Measurements from ENCODE around the gene CCL28.

The CCL28 gene

GRCh38 chr5:43422143-43422542, 10.0 kb upstream of the CCL28 start:
- TF ChIP-seq TEAD4 (IDR thresholded peaks at IDR 0.05), result peak; percentile 93
- TF ChIP-seq EGR1 (IDR thresholded peaks at IDR 0.05), result no peak
- peak; percentile 97 for TF ChIP-seq NFIC (IDR thresholded peaks at IDR 0.05)
- 0 out of 2 replicates have a peak, but pooled peaks have one; percentile 4 for TF ChIP-seq RAD21 (IDR thresholded peaks at IDR 0.05; ENCODE audit: low read depth)
- peak; percentile 89 for TF ChIP-seq TCF12 (IDR thresholded peaks at IDR 0.05; ENCODE audit: low read depth)
- TF ChIP-seq YY1 (IDR thresholded peaks at IDR 0.05; ENCODE audit: low read depth), result 0 out of 2 replicates have a peak, but pooled peaks have one; percentile 17
- peak; percentile 29; the same call in 1 of the 2 replicates for TF ChIP-seq MAX (IDR thresholded peaks at IDR 0.05)
- no peak for TF ChIP-seq REST (IDR thresholded peaks at IDR 0.05; ENCODE audit: low read depth)
- peak; percentile 90 for TF ChIP-seq EP300 (IDR thresholded peaks at IDR 0.05; ENCODE audit: borderline replicate concordance)
- peak; percentile 68; the same call in 1 of the 2 replicates for TF ChIP-seq CEBPB (IDR thresholded peaks at IDR 0.05)
- peak; percentile 78; the same call in 1 of the 2 replicates for TF ChIP-seq FOXM1 (IDR thresholded peaks at IDR 0.05; ENCODE audit: borderline replicate concordance, low read depth)
- no peak for TF ChIP-seq ZBTB7A (IDR thresholded peaks at IDR 0.05; ENCODE audit: low read depth)

GRCh38 chr5:43421450-43422133, 9.4 kb upstream of the CCL28 start:
- TF ChIP-seq TEAD4 (IDR thresholded peaks at IDR 0.05), result no peak
- TF ChIP-seq USF1 (IDR thresholded peaks at IDR 0.05), result no peak
- TF ChIP-seq NFIC (IDR thresholded peaks at IDR 0.05), result no peak
- TF ChIP-seq CREB1 (IDR thresholded peaks at IDR 0.05; ENCODE audit: low read depth), result no peak
- no peak for TF ChIP-seq EGR1 (IDR thresholded peaks at IDR 0.05)
- TF ChIP-seq CEBPB (IDR thresholded peaks at IDR 0.05), result peak; percentile 81
- no peak for TF ChIP-seq MAX (IDR thresholded peaks at IDR 0.05)

- TF ChIP-seq ZBTB7A (IDR thresholded peaks at IDR 0.05; ENCODE audit: low read depth), result no peak
Observed at GRCh38 chr5:43420241-43420640, 8.1 kb upstream of the CCL28 start.

- no peak for TF ChIP-seq NFIC (IDR thresholded peaks at IDR 0.05)
- TF ChIP-seq EGR1 (IDR thresholded peaks at IDR 0.05), result no peak
- no peak for TF ChIP-seq REST (IDR thresholded peaks at IDR 0.05; ENCODE audit: low read depth)
- no peak for TF ChIP-seq RAD21 (IDR thresholded peaks at IDR 0.05; ENCODE audit: low read depth)
- TF ChIP-seq CEBPB (IDR thresholded peaks at IDR 0.05), result no peak
- TF ChIP-seq ZBTB7A (IDR thresholded peaks at IDR 0.05; ENCODE audit: low read depth), result no peak
Observed at GRCh38 chr5:43418561-43418960, 6.4 kb upstream of the CCL28 start.

- TF ChIP-seq EP300 (IDR thresholded peaks at IDR 0.05; ENCODE audit: borderline replicate concordance) (no peak), CEBPB (IDR thresholded peaks at IDR 0.05) (no peak), ZBTB7A (IDR thresholded peaks at IDR 0.05; ENCODE audit: low read depth) (no peak), TCF12 (IDR thresholded peaks at IDR 0.05; ENCODE audit: low read depth) (no peak), RAD21 (IDR thresholded peaks at IDR 0.05; ENCODE audit: low read depth) (no peak), REST (IDR thresholded peaks at IDR 0.05; ENCODE audit: low read depth) (no peak), TEAD4 (IDR thresholded peaks at IDR 0.05) (no peak), FOXM1 (IDR thresholded peaks at IDR 0.05; ENCODE audit: borderline replicate concordance, low read depth) (no peak), CREB1 (IDR thresholded peaks at IDR 0.05; ENCODE audit: low read depth) (no peak), EGR1 (IDR thresholded peaks at IDR 0.05) (no peak), TAF1 (IDR thresholded peaks at IDR 0.05; ENCODE audit: low read depth) (no peak), MAX (IDR thresholded peaks at IDR 0.05) (no peak), NFIC (IDR thresholded peaks at IDR 0.05) (no peak), USF1 (IDR thresholded peaks at IDR 0.05) (no peak), YY1 (IDR thresholded peaks at IDR 0.05; ENCODE audit: low read depth) (no peak)
Observed at GRCh38 chr5:43416803-43417394, 4.7 kb upstream of the CCL28 start.
